Measurements from ENCODE around the gene FUT8. TPM values are rescaled to one million over a fixed set of nuclear protein-coding genes. Genes with fewer than 3 reads are reported as not detected.
"Not testable (repeated sequence)": the region's sequence is repeated elsewhere in the genome, so short reads cannot be mapped to it uniquely, and the experiment has no call there.

The FUT8 gene
- total RNA-seq, 4 donors from 2014 or later, result 29.2 to 55.5 (median 41.1) TPM

DNA sequence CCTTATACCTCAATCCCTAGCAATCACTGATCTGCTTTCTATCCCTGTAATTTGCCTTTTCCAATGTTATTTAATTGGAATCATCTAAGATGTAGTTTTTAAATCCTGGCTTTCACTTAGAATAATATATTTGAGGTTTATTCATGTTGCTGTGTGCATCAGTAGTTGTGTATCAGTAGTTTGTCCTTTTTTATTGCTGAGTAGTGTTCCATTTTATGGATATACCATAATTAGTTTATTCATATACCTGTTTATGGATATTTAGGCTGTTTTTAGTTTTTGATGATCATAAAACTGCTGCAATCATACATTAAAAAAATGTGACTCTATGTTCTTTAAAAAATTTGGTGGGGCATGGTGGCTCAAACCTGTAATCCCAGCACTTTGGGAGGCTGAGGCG is 43.7 kb downstream of the FUT8 start:
- no peaks in the 10 kb centered on the region for H3K27me3 ChIP-seq
- no peak for DNase-seq
- H3K36me3 ChIP-seq, result no peaks in the 10 kb centered on the region
- no peak overlapping the region for H3K27ac ChIP-seq
- H3K9me3 ChIP-seq, result no peaks in the 10 kb centered on the region
- H3K4me3 ChIP-seq (replicated peaks in 1 of 3), result no peak overlapping the region
- TF ChIP-seq, protein P1, sequence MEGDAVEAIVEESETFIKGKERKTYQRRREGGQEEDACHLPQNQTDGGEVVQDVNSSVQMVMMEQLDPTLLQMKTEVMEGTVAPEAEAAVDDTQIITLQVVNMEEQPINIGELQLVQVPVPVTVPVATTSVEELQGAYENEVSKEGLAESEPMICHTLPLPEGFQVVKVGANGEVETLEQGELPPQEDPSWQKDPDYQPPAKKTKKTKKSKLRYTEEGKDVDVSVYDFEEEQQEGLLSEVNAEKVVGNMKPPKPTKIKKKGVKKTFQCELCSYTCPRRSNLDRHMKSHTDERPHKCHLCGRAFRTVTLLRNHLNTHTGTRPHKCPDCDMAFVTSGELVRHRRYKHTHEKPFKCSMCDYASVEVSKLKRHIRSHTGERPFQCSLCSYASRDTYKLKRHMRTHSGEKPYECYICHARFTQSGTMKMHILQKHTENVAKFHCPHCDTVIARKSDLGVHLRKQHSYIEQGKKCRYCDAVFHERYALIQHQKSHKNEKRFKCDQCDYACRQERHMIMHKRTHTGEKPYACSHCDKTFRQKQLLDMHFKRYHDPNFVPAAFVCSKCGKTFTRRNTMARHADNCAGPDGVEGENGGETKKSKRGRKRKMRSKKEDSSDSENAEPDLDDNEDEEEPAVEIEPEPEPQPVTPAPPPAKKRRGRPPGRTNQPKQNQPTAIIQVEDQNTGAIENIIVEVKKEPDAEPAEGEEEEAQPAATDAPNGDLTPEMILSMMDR (IDR thresholded peaks at IDR 0.05), result no peak
- TF ChIP-seq POLR2A (IDR thresholded peaks at IDR 0.05), result no peak
- WGBS, 2 donors, result 94 to 100% methylated on average over 1 of the region's 1 CpG
- H3K4me1 ChIP-seq, result peaks cover 0 to 10% of the 10 kb centered on the region in 2 donors
- intact Hi-C loops (cut with DNase I), result no loop called here

DNA sequence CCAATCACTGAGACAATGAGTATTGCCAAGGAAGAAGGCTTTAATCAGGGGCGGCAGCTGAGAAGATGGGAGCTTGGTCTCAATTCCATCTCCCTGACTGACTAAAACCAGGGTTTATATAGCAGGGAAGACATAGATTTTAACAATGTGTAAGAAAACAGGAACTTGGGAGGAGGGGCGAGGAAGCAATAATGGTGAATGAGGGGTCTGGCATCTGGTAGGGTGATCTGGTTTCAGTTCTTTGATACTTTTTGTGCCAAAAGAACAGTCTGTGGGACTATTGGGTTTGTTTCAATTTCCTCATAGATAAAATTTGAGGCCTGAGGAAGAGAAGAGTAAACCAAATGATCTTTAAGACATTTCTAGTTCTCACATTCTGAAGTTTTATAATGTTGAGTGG is 49.2 kb downstream of the FUT8 start:
- Histone ChIP-seq H3K27ac (no peak overlapping the region), H3K4me1 (no peaks in the 10 kb centered on the region), H3K36me3 (no peaks in the 10 kb centered on the region), H3K27me3 (no peaks in the 10 kb centered on the region), H3K4me3 (replicated peaks in 1 of 3) (no peak overlapping the region), H3K9me3 (no peaks in the 10 kb centered on the region)
- TF ChIP-seq, protein P1 (IDR thresholded peaks at IDR 0.05), result no peak
- TF ChIP-seq POLR2A (IDR thresholded peaks at IDR 0.05), result no peak
- intact Hi-C loops (cut with DNase I), result no loop called here
- no peak for DNase-seq
- 81 to 90% methylated on average over 2 of the region's 2 CpGs for WGBS, 2 donors

DNA sequence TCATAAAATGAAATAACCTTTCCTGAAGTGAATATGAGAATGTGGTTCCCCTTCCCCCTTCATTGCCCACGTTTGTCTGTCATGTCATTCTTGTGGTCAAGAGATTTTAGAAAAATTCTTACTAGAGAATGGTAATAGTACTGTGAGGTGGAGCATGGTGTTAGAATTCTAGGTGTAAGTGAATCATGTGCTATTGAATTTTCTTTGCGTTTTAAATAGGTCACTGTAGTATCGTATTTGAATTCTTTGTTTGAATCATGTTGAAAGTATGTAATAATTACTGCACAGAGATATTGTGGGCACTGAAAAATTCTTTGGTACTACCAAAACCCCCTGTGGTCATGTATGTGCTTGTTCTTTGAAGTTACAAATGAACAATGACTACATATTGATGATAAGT is 49.9 kb downstream of the FUT8 start:
- H3K27ac ChIP-seq, result no peak overlapping the region
- no peak overlapping the region for H3K4me3 ChIP-seq (replicated peaks in 1 of 3)
- WGBS, 2 donors, result 75% methylated on average over 3 of the region's 3 CpGs
- H3K4me1 ChIP-seq, result no peaks in the 10 kb centered on the region
- TF ChIP-seq, protein P1 (IDR thresholded peaks at IDR 0.05), result no peak
- TF ChIP-seq POLR2A (IDR thresholded peaks at IDR 0.05), result no peak
- no peaks in the 10 kb centered on the region for H3K27me3 ChIP-seq
- no peaks in the 10 kb centered on the region for H3K36me3 ChIP-seq
- DNase-seq, result no peak
- no peaks in the 10 kb centered on the region for H3K9me3 ChIP-seq
- intact Hi-C loops (cut with DNase I), result no loop called here

DNA sequence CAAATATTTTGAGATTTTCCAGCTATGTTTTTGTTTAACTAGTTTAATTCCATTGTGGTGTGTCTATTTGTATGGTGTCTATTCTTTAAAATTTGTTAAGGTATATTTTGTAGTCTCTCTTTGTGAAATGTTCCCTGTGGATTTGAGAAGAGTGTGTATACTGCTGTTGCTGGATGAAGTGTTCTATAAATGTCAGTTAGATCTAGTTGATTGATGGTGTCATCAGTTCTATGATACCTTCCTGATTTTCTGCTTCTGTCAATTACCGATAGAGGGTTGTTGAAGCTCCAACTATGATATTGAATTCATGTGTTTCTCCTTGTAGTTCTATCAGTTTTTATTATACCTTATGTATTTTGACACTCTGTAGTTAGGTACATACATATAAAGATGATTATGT is 53.1 kb downstream of the FUT8 start:
- WGBS, 2 donors, result 100% methylated on average over 1 of the region's 1 CpG
- H3K9me3 ChIP-seq, result no peaks in the 10 kb centered on the region
- H3K27ac ChIP-seq, result no peak overlapping the region
- H3K36me3 ChIP-seq, result no peaks in the 10 kb centered on the region
- intact Hi-C loops (cut with DNase I), result no loop called here
- no peaks in the 10 kb centered on the region for H3K27me3 ChIP-seq
- no peak overlapping the region for H3K4me3 ChIP-seq (replicated peaks in 1 of 3)
- DNase-seq, result no peak
- no peaks in the 10 kb centered on the region for H3K4me1 ChIP-seq
- TF ChIP-seq, protein P1 (IDR thresholded peaks at IDR 0.05), result no peak
- no peak for TF ChIP-seq POLR2A (IDR thresholded peaks at IDR 0.05)

DNA sequence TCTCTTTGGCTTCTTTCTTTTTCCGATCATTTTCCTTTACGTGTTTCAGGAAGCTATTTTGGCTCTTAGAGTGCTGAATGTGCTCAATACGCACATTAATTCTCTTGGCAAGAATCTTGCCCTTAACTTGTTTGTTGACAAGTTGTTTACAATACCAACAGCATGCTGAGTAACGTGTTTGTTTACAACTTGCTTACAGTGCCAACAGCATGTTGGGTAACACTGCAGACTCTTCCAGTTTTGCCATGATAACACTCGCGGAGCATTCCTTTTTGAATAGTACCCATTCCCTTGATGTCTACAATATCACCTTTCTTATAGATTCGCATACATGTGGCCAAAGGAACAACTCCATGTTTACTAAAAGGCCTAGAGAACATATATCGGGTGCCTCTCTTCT is 55.4 kb downstream of the FUT8 start:
- H3K4me3 ChIP-seq (replicated peaks in 1 of 3); H3K9me3 ChIP-seq; intact Hi-C loops (cut with DNase I); H3K27me3 ChIP-seq; DNase-seq; H3K4me1 ChIP-seq; H3K36me3 ChIP-seq; H3K27ac ChIP-seq: not testable (repeated sequence)
- WGBS, 2 donors, result 92 to 96% methylated on average over 8 of the region's 8 CpGs

DNA sequence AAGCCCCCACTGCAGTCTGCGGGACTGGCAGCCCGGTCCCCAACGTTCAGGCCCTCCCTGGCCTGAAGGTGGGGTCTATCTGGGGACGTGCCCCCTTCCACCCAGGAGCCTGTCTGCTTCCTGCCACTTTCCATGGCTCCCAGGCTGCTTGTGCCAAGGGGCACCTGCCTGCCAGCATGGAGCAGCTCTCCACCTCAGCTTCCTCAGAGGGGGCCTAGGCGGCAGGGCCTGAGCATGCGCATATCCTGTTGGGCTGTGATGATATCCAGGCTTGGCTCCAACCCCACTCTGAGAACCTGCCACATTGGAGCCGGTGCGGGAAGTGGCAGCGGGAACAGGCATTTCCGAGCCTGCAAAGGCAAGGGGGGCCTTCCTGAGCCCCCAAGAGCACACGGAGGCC is 57.4 kb downstream of the FUT8 start:
- intact Hi-C loops (cut with DNase I), result no loop called here
- TF ChIP-seq, protein P1 (IDR thresholded peaks at IDR 0.05), result no peak
- no peak for TF ChIP-seq POLR2A (IDR thresholded peaks at IDR 0.05)
- Histone ChIP-seq H3K4me1 (peaks cover 0 to 7% of the 10 kb centered on the region in 2 donors), H3K9me3 (no peaks in the 10 kb centered on the region), H3K4me3 (replicated peaks in 1 of 3) (no peak overlapping the region), H3K27ac (no peak overlapping the region), H3K36me3 (no peaks in the 10 kb centered on the region), H3K27me3 (no peaks in the 10 kb centered on the region)
- WGBS, 2 donors, result 94% methylated on average over 6 of the region's 11 CpGs; no CpG with 5 or more reads in 1 of the 2 donors
- DNase-seq, result no peak

All from thyroid gland (tissue), 4 donors.